WTC11 (cell line): ENCODE results near the gene PNP. TPM values are rescaled to one million over a fixed set of nuclear protein-coding genes. Genes with fewer than 3 reads are reported as not detected.

Experiments
- ATAC-seq: fragments of 200-7000 bp; cut with Tn5 transposase; 2 replicates; pipeline ENCODE4 v1.10.0; 2021; ENCODE audit warnings: mild to moderate bottlenecking, moderate library complexity
- CTCF ChIA-PET: fragments of 300-600 bp; sonication (Branson Sonifier 250); formaldehyde crosslinking; loops from one replicate; lab custom pipeline; 2021; ENCODE audit warnings: antibody characterized with exemption; lab: Charles Lee
- POLR2A ChIA-PET: fragments of 350-600 bp; sonication (Branson Sonifier 250); formaldehyde crosslinking; loops from one replicate; lab custom pipeline; 2021; ENCODE audit warnings: antibody characterized with exemption; lab: Charles Lee
- DNase-seq: peaks from one replicate; pipeline ENCODE4 v3.0.0; 2021; ENCODE audit warnings: low spot score
- H3K27ac Mint-ChIP-seq: 2 replicates; pipeline ENCODE4 v1.8.0; 2021; ENCODE audit warnings: mixed read lengths
- H3K27me3 Mint-ChIP-seq: 2 replicates; pipeline ENCODE4 v1.8.0; 2021; ENCODE audit warnings: low read depth, mild to moderate bottlenecking, moderate library complexity, mixed read lengths
- H3K36me3 Mint-ChIP-seq: 2 replicates; pipeline ENCODE4 v1.8.0; 2021; ENCODE audit warnings: mixed read lengths
- H3K4me1 Mint-ChIP-seq: 2 replicates; pipeline ENCODE4 v1.8.0; 2022; ENCODE audit warnings: mixed read lengths
- H3K4me3 Mint-ChIP-seq: 2 replicates; pipeline ENCODE4 v1.8.0; 2021; ENCODE audit warnings: mild to moderate bottlenecking, moderate library complexity, mixed read lengths
- H3K9me3 Mint-ChIP-seq: 2 replicates; pipeline ENCODE4 v1.8.0; 2021; ENCODE audit warnings: mixed read lengths
- AR ChIP-seq: fragments of 250-450 bp; sonication (Bioruptor Pico); IDR thresholded peaks from 2 replicates; pipeline ENCODE4 v1.9.0; 2021; ENCODE audit warnings: mild to moderate bottlenecking
- ATF6 ChIP-seq: sonication (generic); formaldehyde crosslinking; IDR thresholded peaks from 2 replicates; pipeline ENCODE4 v1.8.1; 2023; ENCODE audit warnings: mild to moderate bottlenecking, missing genetic modification reagents
- CREB1 ChIP-seq: sonication (generic); formaldehyde crosslinking; IDR thresholded peaks from 2 replicates; pipeline ENCODE4 v1.8.0; 2023; ENCODE audit warnings: mild to moderate bottlenecking, missing genetic modification reagents
- CTCF ChIP-seq: fragments of 200-600 bp; IDR thresholded peaks from 2 replicates; pipeline ENCODE4 v1.8.0; 2022; ENCODE audit warnings: antibody characterized with exemption
- ELF4 ChIP-seq: sonication (generic); formaldehyde crosslinking; IDR thresholded peaks from 2 replicates; pipeline ENCODE4 v1.8.1; 2022; ENCODE audit warnings: low read depth, mild to moderate bottlenecking, moderate library complexity, missing genetic modification reagents
- FOXK1 ChIP-seq: sonication (generic); formaldehyde crosslinking; IDR thresholded peaks from 2 replicates; pipeline ENCODE4 v1.8.0; 2022; ENCODE audit warnings: mild to moderate bottlenecking, moderate library complexity, missing genetic modification reagents
- GRHL2 ChIP-seq: fragments of 250-450 bp; sonication (Bioruptor Pico); IDR thresholded peaks from 2 replicates; pipeline ENCODE4 v1.8.0; 2022; ENCODE audit warnings: mild to moderate bottlenecking, moderate library complexity; ENCODE audit not compliant: insufficient replicate concordance, severe bottlenecking
- GTF2I ChIP-seq: fragments of 250-450 bp; sonication (Bioruptor Pico); conservative IDR thresholded peaks from 2 replicates; pipeline ENCODE4 v1.4.0; 2021; ENCODE audit warnings: mild to moderate bottlenecking
- MYBL2 ChIP-seq: sonication (generic); formaldehyde crosslinking; IDR thresholded peaks from 2 replicates; pipeline ENCODE4 v1.8.1; 2023; ENCODE audit warnings: mild to moderate bottlenecking, moderate library complexity, missing genetic modification reagents
- OVOL2 ChIP-seq: fragments of 250-450 bp; sonication (Bioruptor Pico); IDR thresholded peaks from 2 replicates; pipeline ENCODE4 v1.9.0; 2021; ENCODE audit warnings: mild to moderate bottlenecking, borderline replicate concordance
- PRDM15 ChIP-seq: sonication (generic); formaldehyde crosslinking; IDR thresholded peaks from 2 replicates; pipeline ENCODE4 v1.8.0; 2022; ENCODE audit warnings: missing genetic modification reagents
- SP1 ChIP-seq: sonication (generic); formaldehyde crosslinking; conservative IDR thresholded peaks from 2 replicates; pipeline ENCODE4 v1.8.1; 2022; ENCODE audit warnings: missing genetic modification reagents
- USF1 ChIP-seq: sonication (generic); formaldehyde crosslinking; IDR thresholded peaks from 2 replicates; pipeline ENCODE4 v1.8.0; 2022; ENCODE audit warnings: mild to moderate bottlenecking, missing genetic modification reagents
- ZNF121 ChIP-seq: sonication (generic); formaldehyde crosslinking; IDR thresholded peaks from 2 replicates; pipeline ENCODE4 v1.8.0; 2023; ENCODE audit warnings: missing genetic modification reagents
- ZNF281 ChIP-seq: sonication (generic); formaldehyde crosslinking; IDR thresholded peaks from 2 replicates; pipeline ENCODE4 v1.8.0; 2023; ENCODE audit warnings: mild to moderate bottlenecking, missing genetic modification reagents
- ZNF317 ChIP-seq: sonication (generic); formaldehyde crosslinking; IDR thresholded peaks from 2 replicates; pipeline ENCODE4 v1.8.1; 2023; ENCODE audit warnings: low read depth, mild to moderate bottlenecking, moderate library complexity, missing genetic modification reagents, borderline replicate concordance
- ZNF425 ChIP-seq: fragments of 250-450 bp; sonication (Bioruptor Pico); conservative IDR thresholded peaks from 2 replicates; pipeline ENCODE4 v1.9.0; 2021; ENCODE audit warnings: mild to moderate bottlenecking
- total RNA-seq: library from RNA; stranded (reverse); gene quantifications from 3 replicates; pipeline ENCODE4 v1.2.3, GENCODE V29; 2021

PNP gene
- total RNA-seq, 1 experiment from 2014 or later: 95.8 TPM

- H3K27ac Mint-ChIP-seq: peak overlapping the region; percentile 98
- TF ChIP-seq ZNF425 (CRISPR knock-in tag) (no peak), OVOL2 (CRISPR knock-in tag) (no peak), PRDM15 (CRISPR knock-in tag) (no peak), CREB1 (CRISPR knock-in tag) (no peak), ZNF281 (CRISPR knock-in tag) (no peak), AR (CRISPR knock-in tag) (no peak), ATF6 (CRISPR knock-in tag) (no peak), USF1 (CRISPR knock-in tag) (no peak), ZNF121 (CRISPR knock-in tag) (no peak), SP1 (CRISPR knock-in tag) (no peak), ZNF317 (no peak), CTCF (no peak), FOXK1 (CRISPR knock-in tag) (no peak), GTF2I (CRISPR knock-in tag) (no peak), ELF4 (no peak), MYBL2 (CRISPR knock-in tag) (no peak), GRHL2 (CRISPR knock-in tag) (no peak)
- ATAC-seq (no peak), DNase-seq (no peak)
- H3K4me3 Mint-ChIP-seq: peak overlapping the region; percentile 99
- CTCF ChIA-PET: interaction anchor here (1.9 to 2.5 kb wide), 2 partner anchors 53 to 138 kb away, joined by 6 to 10 read pairs; no protein-coding TSS in a partner anchor
- H3K4me1 Mint-ChIP-seq: peaks cover 19% of the 10 kb centered on the region
- no peaks in the 10 kb centered on the region for H3K9me3 Mint-ChIP-seq
- peaks cover 21% of the 10 kb centered on the region for H3K36me3 Mint-ChIP-seq
- POLR2A ChIA-PET: interaction anchor here (1.0 to 2.4 kb wide), 4 partner anchors 7 to 126 kb away, joined by 3 to 19 read pairs (median 10); partner anchors contain the start of genes APEX1, OSGEP, PARP2 and PIP4P1
- H3K27me3 Mint-ChIP-seq: peaks cover 10% of the 10 kb centered on the region
Observed at GRCh38 chr14:20468764-20469241, 403 bp upstream of the PNP start.
